GM12878 (cell line): ENCODE data around the gene TMEM35A. TPM values are rescaled to one million over a fixed set of nuclear protein-coding genes. Genes with fewer than 3 reads are reported as not detected.

Source experiments
- polyA plus RNA-seq, 11 experiments: library from polyadenylated mRNA; depleted of rRNA in 4 of 11; unstranded in 6 of 11; stranded (reverse) in 5 of 11; fragments of >200 nt; fragmentation: Nextera tagmentation in 4 of 11; fragmentation: Illumina TruSeq in 1 of 11; extraction: Ambion mirVana in 4 of 11; extraction: Trizol in 1 of 11; gene quantifications; 1 replicate in 1 of 11; 2 replicates in 10 of 11; pipeline versions ENCODE4 v1.2.1 to v1.2.3, GENCODE V29; 2011 to 2016; ENCODE audit warnings: inconsistent platforms in 2 of 11, missing spikeins in 2 of 11, low read depth in 1 of 11
- total RNA-seq, 4 experiments: library from RNA; depleted of rRNA in 3 of 4; stranded (reverse); fragments of >200 nt in 3 of 4; fragmentation: Illumina TruSeq in 1 of 4; extraction: Trizol in 1 of 4; gene quantifications; 2 replicates each; pipeline versions ENCODE4 v1.2.1 to v1.2.3, GENCODE V29; 2013 to 2021

The TMEM35A gene
- total and polyA plus RNA-seq, 10 of the 15 experiments (the other 5 are each of a cell fraction or from before 2014, with no cell fraction given) = not detected

Other genes with a start within 250 kb of the TMEM35A start
- gene NOX1, start 204.5 kb upstream of the TMEM35A start, total RNA-seq (2014; rRNA removed) = not detected in 2 replicates
- gene NOX1, start 204.5 kb upstream of the TMEM35A start, total RNA-seq (2014; rRNA removed; fragmentation: Illumina TruSeq; extraction: Trizol) = not detected in 2 replicates
- 0.16 TPM in 1 of 2 replicates, not detected in the other for gene NOX1, start 204.5 kb upstream of the TMEM35A start, total RNA-seq (2021)
- not detected in 2 replicates for gene NOX1, start 204.5 kb upstream of the TMEM35A start, polyA plus RNA-seq (2011; rRNA removed)
- gene NOX1, start 204.5 kb upstream of the TMEM35A start, polyA plus RNA-seq (2014; fragmentation: Illumina TruSeq; extraction: Trizol) = 0.03 TPM in 1 of 2 replicates, not detected in the other
- under 1 TPM in 1 of 2 experiments, not detected in 1; 0.09 TPM for gene NOX1, start 204.5 kb upstream of the TMEM35A start, polyA plus RNA-seq (2014; fragmentation: Nextera tagmentation; extraction: Ambion mirVana)
- not detected in 2 replicates for gene NOX1, start 204.5 kb upstream of the TMEM35A start, polyA plus RNA-seq (2014; rRNA removed)
- under 1 TPM; 0.08 TPM for gene NOX1, start 204.5 kb upstream of the TMEM35A start, polyA plus RNA-seq (2016; fragmentation: Nextera tagmentation; extraction: Ambion mirVana)
- 0.27 and 0.28 TPM in 2 replicates for gene XKRX, start 150.0 kb upstream of the TMEM35A start, total RNA-seq (2014; rRNA removed)
- 0.13 and 0.18 TPM in 2 replicates for gene XKRX, start 150.0 kb upstream of the TMEM35A start, total RNA-seq (2014; rRNA removed; fragmentation: Illumina TruSeq; extraction: Trizol)
- gene XKRX, start 150.0 kb upstream of the TMEM35A start, total RNA-seq (2021) = 0.24 and 0.26 TPM in 2 replicates
- gene XKRX, start 150.0 kb upstream of the TMEM35A start, polyA plus RNA-seq (2011; rRNA removed) = 0.30 and 0.52 TPM in 2 replicates
- 0.13 and 0.19 TPM in 2 replicates for gene XKRX, start 150.0 kb upstream of the TMEM35A start, polyA plus RNA-seq (2014; fragmentation: Illumina TruSeq; extraction: Trizol)
- gene XKRX, start 150.0 kb upstream of the TMEM35A start, polyA plus RNA-seq (2014; fragmentation: Nextera tagmentation; extraction: Ambion mirVana) = under 1 TPM in 1 of 2 experiments, not detected in 1; 0.07 TPM
- 0.09 TPM in 1 of 2 replicates, not detected in the other for gene XKRX, start 150.0 kb upstream of the TMEM35A start, polyA plus RNA-seq (2014; rRNA removed)
- not detected for gene XKRX, start 150.0 kb upstream of the TMEM35A start, polyA plus RNA-seq (2016; fragmentation: Nextera tagmentation; extraction: Ambion mirVana)
- not detected in 2 replicates for gene ARL13A, start 109.2 kb upstream of the TMEM35A start, total RNA-seq (2014; rRNA removed)
- not detected in 2 replicates for gene ARL13A, start 109.2 kb upstream of the TMEM35A start, total RNA-seq (2014; rRNA removed; fragmentation: Illumina TruSeq; extraction: Trizol)
- not detected in 2 replicates for gene ARL13A, start 109.2 kb upstream of the TMEM35A start, total RNA-seq (2021)
- not detected in 2 replicates for gene ARL13A, start 109.2 kb upstream of the TMEM35A start, polyA plus RNA-seq (2011; rRNA removed)
- not detected in 2 replicates for gene ARL13A, start 109.2 kb upstream of the TMEM35A start, polyA plus RNA-seq (2014; fragmentation: Illumina TruSeq; extraction: Trizol)
- not detected for gene ARL13A, start 109.2 kb upstream of the TMEM35A start, polyA plus RNA-seq (2014; fragmentation: Nextera tagmentation; extraction: Ambion mirVana)
- not detected in 2 replicates for gene ARL13A, start 109.2 kb upstream of the TMEM35A start, polyA plus RNA-seq (2014; rRNA removed)
- gene ARL13A, start 109.2 kb upstream of the TMEM35A start, polyA plus RNA-seq (2016; fragmentation: Nextera tagmentation; extraction: Ambion mirVana) = not detected
- gene TRMT2B, start 26.8 kb upstream of the TMEM35A start, total RNA-seq (2014; rRNA removed) = 12.4 and 13.0 TPM in 2 replicates
- gene TRMT2B, start 26.8 kb upstream of the TMEM35A start, total RNA-seq (2014; rRNA removed; fragmentation: Illumina TruSeq; extraction: Trizol) = 11.3 and 12.5 TPM in 2 replicates
- 13.0 and 14.2 TPM in 2 replicates for gene TRMT2B, start 26.8 kb upstream of the TMEM35A start, total RNA-seq (2021)
- 14.2 and 16.1 TPM in 2 replicates for gene TRMT2B, start 26.8 kb upstream of the TMEM35A start, polyA plus RNA-seq (2011; rRNA removed)
- 11.7 and 13.1 TPM in 2 replicates for gene TRMT2B, start 26.8 kb upstream of the TMEM35A start, polyA plus RNA-seq (2014; fragmentation: Illumina TruSeq; extraction: Trizol)
- 1 to 10 TPM; 2.5 to 4.1 TPM for gene TRMT2B, start 26.8 kb upstream of the TMEM35A start, polyA plus RNA-seq (2014; fragmentation: Nextera tagmentation; extraction: Ambion mirVana)
- 11.0 and 11.3 TPM in 2 replicates for gene TRMT2B, start 26.8 kb upstream of the TMEM35A start, polyA plus RNA-seq (2014; rRNA removed)
- gene TRMT2B, start 26.8 kb upstream of the TMEM35A start, polyA plus RNA-seq (2016; fragmentation: Nextera tagmentation; extraction: Ambion mirVana) = 10 to 100 TPM; 10.5 to 10.9 TPM
- 25.8 and 28.8 TPM in 2 replicates for gene CENPI, start 19.3 kb downstream of the TMEM35A start, total RNA-seq (2014; rRNA removed)
- gene CENPI, start 19.3 kb downstream of the TMEM35A start, total RNA-seq (2014; rRNA removed; fragmentation: Illumina TruSeq; extraction: Trizol) = 22.5 and 24.3 TPM in 2 replicates
- gene CENPI, start 19.3 kb downstream of the TMEM35A start, total RNA-seq (2021) = 15.8 and 18.9 TPM in 2 replicates
- 22.5 and 26.0 TPM in 2 replicates for gene CENPI, start 19.3 kb downstream of the TMEM35A start, polyA plus RNA-seq (2011; rRNA removed)
- gene CENPI, start 19.3 kb downstream of the TMEM35A start, polyA plus RNA-seq (2014; fragmentation: Illumina TruSeq; extraction: Trizol) = 18.6 and 19.5 TPM in 2 replicates
- gene CENPI, start 19.3 kb downstream of the TMEM35A start, polyA plus RNA-seq (2014; fragmentation: Nextera tagmentation; extraction: Ambion mirVana) = 1 to 10 TPM; 6.9 TPM
- 13.4 and 14.1 TPM in 2 replicates for gene CENPI, start 19.3 kb downstream of the TMEM35A start, polyA plus RNA-seq (2014; rRNA removed)
- gene CENPI, start 19.3 kb downstream of the TMEM35A start, polyA plus RNA-seq (2016; fragmentation: Nextera tagmentation; extraction: Ambion mirVana) = 10 to 100 TPM; 13.6 to 16.1 TPM
- gene DRP2, start 140.9 kb downstream of the TMEM35A start, total RNA-seq (2014; rRNA removed) = 0.11 and 0.16 TPM in 2 replicates
- 0.18 and 0.23 TPM in 2 replicates for gene DRP2, start 140.9 kb downstream of the TMEM35A start, total RNA-seq (2014; rRNA removed; fragmentation: Illumina TruSeq; extraction: Trizol)
- 0.18 and 0.24 TPM in 2 replicates for gene DRP2, start 140.9 kb downstream of the TMEM35A start, total RNA-seq (2021)
- gene DRP2, start 140.9 kb downstream of the TMEM35A start, polyA plus RNA-seq (2011; rRNA removed) = 0.36 and 0.37 TPM in 2 replicates
- gene DRP2, start 140.9 kb downstream of the TMEM35A start, polyA plus RNA-seq (2014; fragmentation: Illumina TruSeq; extraction: Trizol) = 0.13 and 0.16 TPM in 2 replicates
- under 1 TPM; 0.02 to 0.08 TPM for gene DRP2, start 140.9 kb downstream of the TMEM35A start, polyA plus RNA-seq (2014; fragmentation: Nextera tagmentation; extraction: Ambion mirVana)
- gene DRP2, start 140.9 kb downstream of the TMEM35A start, polyA plus RNA-seq (2014; rRNA removed) = 0.15 and 0.27 TPM in 2 replicates
- under 1 TPM in 1 of 2 experiments, not detected in 1; 0.08 TPM for gene DRP2, start 140.9 kb downstream of the TMEM35A start, polyA plus RNA-seq (2016; fragmentation: Nextera tagmentation; extraction: Ambion mirVana)
- gene TAF7L, start 212.5 kb downstream of the TMEM35A start, total RNA-seq (2014; rRNA removed) = 0.06 TPM in 1 of 2 replicates, not detected in the other
- not detected in 2 replicates for gene TAF7L, start 212.5 kb downstream of the TMEM35A start, total RNA-seq (2014; rRNA removed; fragmentation: Illumina TruSeq; extraction: Trizol)
- gene TAF7L, start 212.5 kb downstream of the TMEM35A start, total RNA-seq (2021) = not detected in 2 replicates
- gene TAF7L, start 212.5 kb downstream of the TMEM35A start, polyA plus RNA-seq (2011; rRNA removed) = 0.04 TPM in 1 of 2 replicates, not detected in the other
- 0.08 TPM in 1 of 2 replicates, not detected in the other for gene TAF7L, start 212.5 kb downstream of the TMEM35A start, polyA plus RNA-seq (2014; fragmentation: Illumina TruSeq; extraction: Trizol)
- under 1 TPM in 1 of 2 experiments, not detected in 1; 0.11 TPM for gene TAF7L, start 212.5 kb downstream of the TMEM35A start, polyA plus RNA-seq (2014; fragmentation: Nextera tagmentation; extraction: Ambion mirVana)
- gene TAF7L, start 212.5 kb downstream of the TMEM35A start, polyA plus RNA-seq (2014; rRNA removed) = 0.10 TPM in 1 of 2 replicates, not detected in the other
- gene TAF7L, start 212.5 kb downstream of the TMEM35A start, polyA plus RNA-seq (2016; fragmentation: Nextera tagmentation; extraction: Ambion mirVana) = under 1 TPM in 1 of 2 experiments, not detected in 1; 0.05 TPM